Dendritic cell treated with granulocyte-macrophage colony-stimulating factor and Interleukin-4, amounts not matched to agents 40 ng/mL and 50 ng/mL, for 4 days (primary cell): ENCODE measurements around the gene PROSER2.

Source experiments
- H3K27ac Mint-ChIP-seq: one replicate; pipeline ENCODE4 v1.8.0; 2022; ENCODE audit warnings: mild to moderate bottlenecking, mixed read lengths
- H3K27me3 Mint-ChIP-seq: one replicate; pipeline ENCODE4 v1.8.0; 2022; ENCODE audit warnings: mild to moderate bottlenecking, mixed read lengths
- H3K36me3 Mint-ChIP-seq: one replicate; pipeline ENCODE4 v1.8.0; 2022; ENCODE audit warnings: low read depth, mixed read lengths
- H3K4me1 Mint-ChIP-seq: one replicate; pipeline ENCODE4 v1.8.0; 2022; ENCODE audit warnings: low read depth, mixed read lengths
- H3K4me3 Mint-ChIP-seq: one replicate; pipeline ENCODE4 v1.8.0; 2022; ENCODE audit warnings: mild to moderate bottlenecking, moderate library complexity, mixed read lengths
- H3K9me3 Mint-ChIP-seq: one replicate; pipeline ENCODE4 v1.8.0; 2022; ENCODE audit warnings: mixed read lengths
- intact Hi-C: fragments of 100-400 bp; cut with micrococcal nuclease; formaldehyde crosslinking; loops from one replicate; pipeline ENCODE4 v1.15.0; 2022

PROSER2 gene

GRCh38 chr10:11795101-11795920, 27.8 kb upstream of the PROSER2 start:
- Mint-ChIP-seq H3K9me3 (no peaks in the 10 kb centered on the region), H3K27ac (no peak overlapping the region), H3K27me3 (peaks cover 3% of the 10 kb centered on the region), H3K4me1 (peaks cover 9% of the 10 kb centered on the region), H3K4me3 (no peak overlapping the region), H3K36me3 (no peaks in the 10 kb centered on the region)
- intact Hi-C loops = no loop called here

GRCh38 chr10:11796474-11796873, 26.7 kb upstream of the PROSER2 start:
- Mint-ChIP-seq H3K9me3 (no peaks in the 10 kb centered on the region), H3K4me1 (peaks cover 9% of the 10 kb centered on the region), H3K27ac (no peak overlapping the region), H3K27me3 (no peaks in the 10 kb centered on the region), H3K4me3 (no peak overlapping the region), H3K36me3 (no peaks in the 10 kb centered on the region)
- intact Hi-C loops = no loop called here

GRCh38 chr10:11797281-11797680, 25.9 kb upstream of the PROSER2 start:
- intact Hi-C loops = no loop called here
- Mint-ChIP-seq H3K4me1 (peaks cover 9% of the 10 kb centered on the region), H3K36me3 (no peaks in the 10 kb centered on the region), H3K27me3 (no peaks in the 10 kb centered on the region), H3K27ac (no peak overlapping the region), H3K4me3 (no peak overlapping the region), H3K9me3 (no peaks in the 10 kb centered on the region)

- no peaks in the 10 kb centered on the region for H3K36me3 Mint-ChIP-seq
- intact Hi-C loops = no loop called here
- no peak overlapping the region for H3K27ac Mint-ChIP-seq
- H3K27me3 Mint-ChIP-seq = no peaks in the 10 kb centered on the region
- no peaks in the 10 kb centered on the region for H3K9me3 Mint-ChIP-seq
- no peak overlapping the region for H3K4me3 Mint-ChIP-seq
- peaks cover 9% of the 10 kb centered on the region for H3K4me1 Mint-ChIP-seq
Observed at GRCh38 chr10:11797847-11798633, 25.1 kb upstream of the PROSER2 start.

- no peak overlapping the region for H3K27ac Mint-ChIP-seq
- no peak overlapping the region for H3K4me3 Mint-ChIP-seq
- H3K27me3 Mint-ChIP-seq = no peaks in the 10 kb centered on the region
- intact Hi-C loops = no loop called here
- H3K36me3 Mint-ChIP-seq = no peaks in the 10 kb centered on the region
- H3K9me3 Mint-ChIP-seq = no peaks in the 10 kb centered on the region
- peaks cover 9% of the 10 kb centered on the region for H3K4me1 Mint-ChIP-seq
Observed at GRCh38 chr10:11798845-11799735, 24.1 kb upstream of the PROSER2 start.

GRCh38 chr10:11799736-11800080, 23.4 kb upstream of the PROSER2 start:
- no peak overlapping the region for H3K4me3 Mint-ChIP-seq
- H3K36me3 Mint-ChIP-seq = no peaks in the 10 kb centered on the region
- intact Hi-C loops = no loop called here
- H3K9me3 Mint-ChIP-seq = no peaks in the 10 kb centered on the region
- no peak overlapping the region for H3K27ac Mint-ChIP-seq
- H3K27me3 Mint-ChIP-seq = no peaks in the 10 kb centered on the region
- H3K4me1 Mint-ChIP-seq = peaks cover 9% of the 10 kb centered on the region

- no peak overlapping the region for H3K27ac Mint-ChIP-seq
- no peak overlapping the region for H3K4me3 Mint-ChIP-seq
- no peaks in the 10 kb centered on the region for H3K9me3 Mint-ChIP-seq
- intact Hi-C loops = no loop called here
- no peaks in the 10 kb centered on the region for H3K4me1 Mint-ChIP-seq
- no peaks in the 10 kb centered on the region for H3K36me3 Mint-ChIP-seq
- H3K27me3 Mint-ChIP-seq = peaks cover 1% of the 10 kb centered on the region
Observed at GRCh38 chr10:11804336-11804735, 18.8 kb upstream of the PROSER2 start.

- no peaks in the 10 kb centered on the region for H3K36me3 Mint-ChIP-seq
- no peaks in the 10 kb centered on the region for H3K9me3 Mint-ChIP-seq
- H3K4me1 Mint-ChIP-seq = no peaks in the 10 kb centered on the region
- intact Hi-C loops = no loop called here
- H3K4me3 Mint-ChIP-seq = no peak overlapping the region
- no peak overlapping the region for H3K27ac Mint-ChIP-seq
- H3K27me3 Mint-ChIP-seq = peaks cover 1% of the 10 kb centered on the region
Observed at GRCh38 chr10:11805792-11806191, 17.4 kb upstream of the PROSER2 start.

- Mint-ChIP-seq H3K27ac (no peak overlapping the region), H3K36me3 (no peaks in the 10 kb centered on the region), H3K4me1 (no peaks in the 10 kb centered on the region), H3K27me3 (peaks cover 1% of the 10 kb centered on the region), H3K4me3 (no peak overlapping the region), H3K9me3 (no peaks in the 10 kb centered on the region)
- intact Hi-C loops = no loop called here
Observed at GRCh38 chr10:11806706-11807105, 16.4 kb upstream of the PROSER2 start.

GRCh38 chr10:11808808-11809207, 14.3 kb upstream of the PROSER2 start:
- no peaks in the 10 kb centered on the region for H3K9me3 Mint-ChIP-seq
- intact Hi-C loops = no loop called here

GRCh38 chr10:11810313-11810766, 12.8 kb upstream of the PROSER2 start:
- no peaks in the 10 kb centered on the region for H3K9me3 Mint-ChIP-seq
- H3K36me3 Mint-ChIP-seq = no peaks in the 10 kb centered on the region
- peaks cover 1% of the 10 kb centered on the region for H3K27me3 Mint-ChIP-seq
- peaks cover 8% of the 10 kb centered on the region for H3K4me1 Mint-ChIP-seq
- no peak overlapping the region for H3K4me3 Mint-ChIP-seq
- no peak overlapping the region for H3K27ac Mint-ChIP-seq
- intact Hi-C loops = no loop called here

More at GRCh38 chr10:11808808-11809207, 14.3 kb upstream of the PROSER2 start:
- Mint-ChIP-seq H3K27ac (no peak overlapping the region), H3K36me3 (no peaks in the 10 kb centered on the region), H3K4me1 (no peaks in the 10 kb centered on the region), H3K4me3 (no peak overlapping the region), H3K27me3 (peaks cover 1% of the 10 kb centered on the region)

GRCh38 chr10:11810973-11811372, 12.2 kb upstream of the PROSER2 start:
- Mint-ChIP-seq H3K9me3 (no peaks in the 10 kb centered on the region), H3K4me3 (no peak overlapping the region), H3K27me3 (peaks cover 1% of the 10 kb centered on the region), H3K36me3 (no peaks in the 10 kb centered on the region), H3K27ac (no peak overlapping the region), H3K4me1 (peaks cover 8% of the 10 kb centered on the region)
- intact Hi-C loops = no loop called here

- Mint-ChIP-seq H3K4me3 (no peak overlapping the region), H3K27me3 (no peaks in the 10 kb centered on the region), H3K4me1 (peaks cover 8% of the 10 kb centered on the region), H3K36me3 (no peaks in the 10 kb centered on the region), H3K9me3 (no peaks in the 10 kb centered on the region), H3K27ac (no peak overlapping the region)
- intact Hi-C loops = no loop called here
Observed at GRCh38 chr10:11813177-11813576, 10.0 kb upstream of the PROSER2 start.
